HEK293T (cell line): ENCODE measurements around the gene GRIK4.

Experiments used
- ARNT ChIP-seq: fragments of 450-650 bp; IDR thresholded peaks from 2 replicates; pipeline ENCODE4 v1.6.1; 2017; ENCODE audit warnings: mild to moderate bottlenecking
- BHLHE40 ChIP-seq: fragments of 450-650 bp; IDR thresholded peaks from 2 replicates; pipeline ENCODE4 v1.6.1; 2016; ENCODE audit warnings: mild to moderate bottlenecking, moderate library complexity, borderline replicate concordance
- ELF4 ChIP-seq: fragments of 450-650 bp; IDR thresholded peaks from 2 replicates; pipeline ENCODE4 v1.6.1; 2017; ENCODE audit warnings: antibody characterized with exemption
- FOXA1 ChIP-seq: fragments of 450-650 bp; IDR thresholded peaks from 2 replicates; pipeline ENCODE4 v1.6.1; 2016; ENCODE audit warnings: mild to moderate bottlenecking
- FOXK2 ChIP-seq: fragments of 450-650 bp; IDR thresholded peaks from 2 replicates; pipeline ENCODE4 v1.6.1; 2016; ENCODE audit warnings: mild to moderate bottlenecking
- FOXM1 ChIP-seq: fragments of 450-650 bp; IDR thresholded peaks from 2 replicates; pipeline ENCODE4 v1.6.1; 2017; ENCODE audit warnings: mild to moderate bottlenecking, borderline replicate concordance
- HDGF ChIP-seq: fragments of 450-650 bp; IDR thresholded peaks from 2 replicates; pipeline ENCODE4 v1.6.1; 2017; ENCODE audit warnings: antibody characterized with exemption, borderline replicate concordance
- LEF1 ChIP-seq: fragments of 450-650 bp; IDR thresholded peaks from 2 replicates; pipeline ENCODE4 v1.6.1; 2017; ENCODE audit warnings: mild to moderate bottlenecking, borderline replicate concordance
- SP1 ChIP-seq: fragments of 450-650 bp; IDR thresholded peaks from 2 replicates; pipeline ENCODE4 v1.6.1; 2017
- SUZ12 ChIP-seq: fragments of 450-650 bp; IDR thresholded peaks from 2 replicates; pipeline ENCODE4 v1.6.1; 2016; ENCODE audit warnings: mild to moderate bottlenecking
- TARDBP ChIP-seq: fragments of 450-650 bp; IDR thresholded peaks from 2 replicates; pipeline ENCODE4 v1.6.1; 2016
- ZNF384 ChIP-seq: fragments of 450-650 bp; IDR thresholded peaks from 2 replicates; pipeline ENCODE4 v1.6.1; 2016
- TF ChIP-seq, protein P1 (sequence below): fragments of 450-650 bp; IDR thresholded peaks from 2 replicates; pipeline ENCODE4 v1.6.1; 2016

DNA sequence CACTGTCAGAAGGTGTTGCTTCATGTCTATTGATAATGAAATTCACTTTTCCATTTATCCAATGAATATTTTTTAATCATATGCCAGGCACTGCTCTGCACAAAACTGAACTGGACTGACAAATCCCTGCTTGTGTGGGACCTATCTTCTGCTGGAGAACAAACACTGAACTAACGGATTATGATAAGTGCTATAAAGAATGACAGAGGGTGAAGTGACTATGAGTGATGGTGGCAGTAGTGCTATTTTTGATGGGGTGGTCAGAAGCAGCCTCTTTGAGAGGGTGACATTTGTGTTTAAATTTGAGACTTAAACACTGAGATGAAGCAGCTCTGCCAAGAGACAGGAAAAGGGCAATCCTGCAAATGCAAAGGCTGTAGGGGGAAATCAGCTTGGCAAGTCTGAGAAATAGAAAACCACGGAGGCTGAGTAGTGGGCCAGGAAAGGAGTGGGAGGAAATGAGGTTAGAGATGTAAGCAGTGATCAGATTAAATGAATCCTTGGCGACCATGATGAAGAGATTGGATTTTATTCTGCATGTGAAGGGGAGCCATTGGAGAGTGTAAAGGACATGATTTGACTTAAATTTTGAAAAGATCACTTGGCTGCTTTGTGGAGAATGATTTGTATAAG lies 518.4 kb downstream of the GRIK4 start:
- no peak for TF ChIP-seq SP1
- TF ChIP-seq, protein P1, sequence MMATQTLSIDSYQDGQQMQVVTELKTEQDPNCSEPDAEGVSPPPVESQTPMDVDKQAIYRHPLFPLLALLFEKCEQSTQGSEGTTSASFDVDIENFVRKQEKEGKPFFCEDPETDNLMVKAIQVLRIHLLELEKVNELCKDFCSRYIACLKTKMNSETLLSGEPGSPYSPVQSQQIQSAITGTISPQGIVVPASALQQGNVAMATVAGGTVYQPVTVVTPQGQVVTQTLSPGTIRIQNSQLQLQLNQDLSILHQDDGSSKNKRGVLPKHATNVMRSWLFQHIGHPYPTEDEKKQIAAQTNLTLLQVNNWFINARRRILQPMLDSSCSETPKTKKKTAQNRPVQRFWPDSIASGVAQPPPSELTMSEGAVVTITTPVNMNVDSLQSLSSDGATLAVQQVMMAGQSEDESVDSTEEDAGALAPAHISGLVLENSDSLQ, result no peak
- no peak for TF ChIP-seq HDGF
- TF ChIP-seq ZNF384, result no peak
- no peak for TF ChIP-seq FOXM1
- no peak for TF ChIP-seq FOXK2
- no peak for TF ChIP-seq SUZ12
- TF ChIP-seq ARNT, result no peak
- TF ChIP-seq BHLHE40, result no peak
- TF ChIP-seq TARDBP, result no peak
- TF ChIP-seq ELF4, result no peak
- TF ChIP-seq FOXA1, result no peak
- no peak for TF ChIP-seq LEF1
